DOHH2 (cell line): ENCODE results near the gene PALS2.

ENCODE experiments used
- H3F3A ChIP-seq: fragments of 200-600 bp; sonication (generic), shearing (Covaris generic); 2 replicates; pipeline ENCODE4 v1.6.0; 2016; ENCODE audit warnings: antibody characterized with exemption, mild to moderate bottlenecking; ENCODE audit not compliant: control insufficient read depth, insufficient read depth
- H3K27ac ChIP-seq: fragments of 200-600 bp; sonication (generic); 2 replicates; pipeline ENCODE4 v1.5.1; 2014; ENCODE audit warnings: low read depth, mild to moderate bottlenecking, low read length, moderate library complexity
- H3K27me3 ChIP-seq: fragments of 200-600 bp; sonication (generic); 2 replicates; pipeline ENCODE4 v1.6.1; 2014; ENCODE audit warnings: mild to moderate bottlenecking, low read length, mixed read lengths; ENCODE audit not compliant: control insufficient read depth
- H3K36me3 ChIP-seq: fragments of 200-600 bp; sonication (generic); 2 replicates; pipeline ENCODE4 v1.6.1; 2014; ENCODE audit warnings: mild to moderate bottlenecking, low read length, moderate library complexity, mixed read lengths; ENCODE audit not compliant: control insufficient read depth
- H3K4me1 ChIP-seq: fragments of 200-600 bp; sonication (generic); 2 replicates; pipeline ENCODE4 v1.6.1; 2014; ENCODE audit warnings: mild to moderate bottlenecking, low read length, mixed read lengths; ENCODE audit not compliant: control insufficient read depth
- H3K4me2 ChIP-seq: fragments of 200-600 bp; sonication (generic); 2 replicates; pipeline ENCODE4 v1.6.0; 2014; ENCODE audit warnings: mild to moderate bottlenecking, low read length, moderate library complexity
- H3K4me3 ChIP-seq: fragments of 200-600 bp; sonication (generic); 2 replicates; pipeline ENCODE4 v1.5.1; 2014; ENCODE audit warnings: mild to moderate bottlenecking, low read length, mixed read lengths
- H3K79me2 ChIP-seq: fragments of 200-600 bp; sonication (generic); 2 replicates; pipeline ENCODE4 v1.6.1; 2014; ENCODE audit warnings: mild to moderate bottlenecking, low read length, mixed read lengths; ENCODE audit not compliant: control insufficient read depth
- H3K9me2 ChIP-seq: fragments of 200-600 bp; sonication (generic); replicated peaks from 2 replicates; pipeline ENCODE4 v1.6.1; 2014; ENCODE audit warnings: mild to moderate bottlenecking, low read length, mixed read lengths; ENCODE audit not compliant: control insufficient read depth
- H3K9me3 ChIP-seq: fragments of 200-600 bp; sonication (generic); 2 replicates; pipeline ENCODE4 v1.6.1; 2014; ENCODE audit warnings: antibody characterized with exemption, low read length, mixed read lengths; ENCODE audit not compliant: control insufficient read depth, insufficient read depth
- H4K20me1 ChIP-seq: fragments of 200-600 bp; sonication (generic); 2 replicates; pipeline ENCODE4 v1.6.0; 2014; ENCODE audit warnings: low read depth, mild to moderate bottlenecking, antibody characterized with exemption, low read length, moderate library complexity; ENCODE audit not compliant: control insufficient read depth, insufficient read depth
- EZH2phosphoT487 ChIP-seq: fragments of 200-600 bp; sonication (generic); IDR thresholded peaks from 2 replicates; pipeline ENCODE4 v1.6.1; 2017; ENCODE audit warnings: borderline replicate concordance, mild to moderate bottlenecking, antibody characterized with exemption, low read length, moderate library complexity, mixed read lengths
- TF ChIP-seq, protein P1 (sequence below): fragments of 200-600 bp; sonication (generic); IDR thresholded peaks from one replicate; pipeline ENCODE4 v1.5.1; 2014; ENCODE audit warnings: antibody characterized with exemption, mild to moderate bottlenecking, low read depth, low read length; ENCODE audit not compliant: poor library complexity, severe bottlenecking

PALS2 gene

GRCh38 chr7:24576171-24577025 lies 3.1 kb downstream of the PALS2 start:
- TF ChIP-seq, protein P1, sequence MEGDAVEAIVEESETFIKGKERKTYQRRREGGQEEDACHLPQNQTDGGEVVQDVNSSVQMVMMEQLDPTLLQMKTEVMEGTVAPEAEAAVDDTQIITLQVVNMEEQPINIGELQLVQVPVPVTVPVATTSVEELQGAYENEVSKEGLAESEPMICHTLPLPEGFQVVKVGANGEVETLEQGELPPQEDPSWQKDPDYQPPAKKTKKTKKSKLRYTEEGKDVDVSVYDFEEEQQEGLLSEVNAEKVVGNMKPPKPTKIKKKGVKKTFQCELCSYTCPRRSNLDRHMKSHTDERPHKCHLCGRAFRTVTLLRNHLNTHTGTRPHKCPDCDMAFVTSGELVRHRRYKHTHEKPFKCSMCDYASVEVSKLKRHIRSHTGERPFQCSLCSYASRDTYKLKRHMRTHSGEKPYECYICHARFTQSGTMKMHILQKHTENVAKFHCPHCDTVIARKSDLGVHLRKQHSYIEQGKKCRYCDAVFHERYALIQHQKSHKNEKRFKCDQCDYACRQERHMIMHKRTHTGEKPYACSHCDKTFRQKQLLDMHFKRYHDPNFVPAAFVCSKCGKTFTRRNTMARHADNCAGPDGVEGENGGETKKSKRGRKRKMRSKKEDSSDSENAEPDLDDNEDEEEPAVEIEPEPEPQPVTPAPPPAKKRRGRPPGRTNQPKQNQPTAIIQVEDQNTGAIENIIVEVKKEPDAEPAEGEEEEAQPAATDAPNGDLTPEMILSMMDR: peak; percentile 91
- TF ChIP-seq EZH2phosphoT487: no peak
- Histone ChIP-seq H3K79me2 (peaks cover 77% of the 10 kb centered on the region), H3K4me2 (peak overlapping the region; percentile 75), H3K9me3 (no peaks in the 10 kb centered on the region), H3K4me3 (peak overlapping the region; percentile 94), H3K9me2 (no peaks in the 10 kb centered on the region), H3K27me3 (peaks cover 15% of the 10 kb centered on the region), H3F3A (peaks cover 25% of the 10 kb centered on the region), H3K4me1 (peaks cover 67% of the 10 kb centered on the region), H4K20me1 (peaks cover 42% of the 10 kb centered on the region), H3K36me3 (peaks cover 11% of the 10 kb centered on the region), H3K27ac (peak overlapping the region; percentile 17; the same call in 1 of the 2 replicates)

DNA sequence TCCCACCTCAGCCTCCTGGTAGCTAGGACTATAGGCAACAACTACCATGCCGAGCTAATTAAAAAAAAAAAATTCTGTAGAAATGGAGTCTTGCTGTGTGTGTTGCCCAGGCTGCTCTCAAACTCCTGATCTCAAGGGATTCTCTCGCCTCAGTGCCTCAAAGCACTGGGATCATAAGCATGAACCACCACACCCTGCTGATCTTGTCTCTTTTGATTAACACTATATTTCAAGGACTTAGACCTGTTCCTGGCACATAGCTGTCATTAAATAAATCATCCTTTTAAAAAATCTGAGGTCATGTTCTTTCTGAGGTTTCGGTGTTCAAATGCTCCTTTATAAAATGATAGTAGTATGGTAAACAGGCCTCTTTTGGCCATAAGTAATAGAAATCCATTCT lies 4.8 kb downstream of the PALS2 start:
- H3K27me3 ChIP-seq: no peaks in the 10 kb centered on the region
- H3F3A ChIP-seq: peaks cover 18% of the 10 kb centered on the region; the same call in 1 of the 2 replicates
- H3K4me2 ChIP-seq: peak overlapping the region; percentile 75
- peaks cover 57% of the 10 kb centered on the region for H3K4me1 ChIP-seq
- H3K27ac ChIP-seq: no peak overlapping the region
- H3K36me3 ChIP-seq: peaks cover 11% of the 10 kb centered on the region
- no peak for TF ChIP-seq EZH2phosphoT487
- TF ChIP-seq, protein P1: no peak
- no peaks in the 10 kb centered on the region for H3K9me3 ChIP-seq
- H3K9me2 ChIP-seq: no peaks in the 10 kb centered on the region
- peaks cover 42% of the 10 kb centered on the region for H4K20me1 ChIP-seq
- peaks cover 94% of the 10 kb centered on the region for H3K79me2 ChIP-seq
- peak overlapping the region; percentile 51 for H3K4me3 ChIP-seq

- peaks cover 13% of the 10 kb centered on the region; the same call in 1 of the 2 replicates for H3F3A ChIP-seq
- H3K4me3 ChIP-seq: no peak overlapping the region
- H3K4me1 ChIP-seq: peaks cover 51% of the 10 kb centered on the region
- peaks cover 3% of the 10 kb centered on the region for H3K36me3 ChIP-seq
- H3K4me2 ChIP-seq: no peak overlapping the region
- no peaks in the 10 kb centered on the region for H3K9me2 ChIP-seq
- peaks cover 84% of the 10 kb centered on the region for H3K79me2 ChIP-seq
- no peak for TF ChIP-seq EZH2phosphoT487
- TF ChIP-seq, protein P1: no peak
- peaks cover 34% of the 10 kb centered on the region for H4K20me1 ChIP-seq
- H3K27me3 ChIP-seq: no peaks in the 10 kb centered on the region
- no peaks in the 10 kb centered on the region for H3K9me3 ChIP-seq
- no peak overlapping the region for H3K27ac ChIP-seq
Measured at GRCh38 chr7:24580283-24580946, 7.2 kb downstream of the PALS2 start.
